GM23248 (cell line): ENCODE results near the gene SLC38A11. TPM values are rescaled to one million over a fixed set of nuclear protein-coding genes. Genes with fewer than 3 reads are reported as not detected.

ENCODE experiments used
- DNase-seq: peaks from one replicate; pipeline ENCODE4 v3.0.0-alpha.2; 2015
- H2AFZ ChIP-seq: fragments of 200-600 bp; sonication (generic); 2 replicates; pipeline ENCODE4 v1.6.1; 2016; ENCODE audit warnings: antibody characterized with exemption
- H3F3A ChIP-seq: fragments of 200-600 bp; sonication (generic); 2 replicates; pipeline ENCODE4 v1.6.1; 2016; ENCODE audit warnings: mild to moderate bottlenecking, antibody characterized with exemption, mixed run types; ENCODE audit not compliant: insufficient read depth
- H3K27ac ChIP-seq: fragments of 200-600 bp; sonication (generic); 2 replicates; pipeline ENCODE4 v1.5.1; 2016; ENCODE audit warnings: mild to moderate bottlenecking
- H3K27me3 ChIP-seq: fragments of 200-600 bp; sonication (generic); replicated peaks from 2 replicates; pipeline ENCODE4 v1.6.1; 2016; ENCODE audit warnings: mild to moderate bottlenecking; ENCODE audit not compliant: insufficient read depth
- H3K36me3 ChIP-seq: fragments of 200-600 bp; sonication (generic); 2 replicates; pipeline ENCODE4 v1.6.1; 2016; ENCODE audit warnings: low read depth, mild to moderate bottlenecking
- H3K4me1 ChIP-seq: fragments of 200-600 bp; sonication (generic); 2 replicates; pipeline ENCODE4 v1.6.1; 2016; ENCODE audit warnings: mild to moderate bottlenecking; ENCODE audit not compliant: insufficient read depth
- H3K4me2 ChIP-seq: fragments of 200-600 bp; sonication (generic); one replicate; pipeline ENCODE4 v1.6.1; 2016; ENCODE audit warnings: mild to moderate bottlenecking; ENCODE audit not compliant: unreplicated experiment
- H3K4me3 ChIP-seq: fragments of 200-600 bp; sonication (generic); 2 replicates; pipeline ENCODE4 v1.5.1; 2016; ENCODE audit warnings: mild to moderate bottlenecking
- H3K79me2 ChIP-seq: fragments of 200-600 bp; sonication (generic); 2 replicates; pipeline ENCODE4 v1.6.1; 2016; ENCODE audit warnings: mild to moderate bottlenecking; ENCODE audit not compliant: insufficient read depth
- H3K9ac ChIP-seq: fragments of 200-600 bp; sonication (generic); 2 replicates; pipeline ENCODE4 v1.6.1; 2016; ENCODE audit warnings: mild to moderate bottlenecking
- H3K9me2 ChIP-seq: fragments of 200-600 bp; sonication (generic); 2 replicates; pipeline ENCODE4 v1.6.1; 2016; ENCODE audit warnings: mixed run types, mild to moderate bottlenecking, moderate library complexity; ENCODE audit not compliant: insufficient read depth
- H3K9me3 ChIP-seq: fragments of 200-600 bp; sonication (generic); one replicate; pipeline ENCODE4 v1.6.1; 2017; ENCODE audit warnings: low read depth
- H4K20me1 ChIP-seq: fragments of 200-600 bp; sonication (generic); 2 replicates; pipeline ENCODE4 v1.6.0; 2016; ENCODE audit not compliant: insufficient read depth
- EZH2 ChIP-seq: fragments of 200-600 bp; sonication (generic); IDR thresholded peaks from 2 replicates; pipeline ENCODE4 v1.6.1; 2018; ENCODE audit warnings: antibody characterized with exemption, mild to moderate bottlenecking; ENCODE audit not compliant: insufficient read depth, poor library complexity, severe bottlenecking
- EZH2phosphoT487 ChIP-seq: fragments of 200-600 bp; sonication (generic); IDR thresholded peaks from 2 replicates; pipeline ENCODE4 v1.6.1; 2018; ENCODE audit warnings: antibody characterized with exemption, moderate library complexity, mild to moderate bottlenecking, low read depth; ENCODE audit not compliant: insufficient read depth
- WGBS, 2 experiments: methylation state at CpG; one replicate each; pipeline ENCODE4 v1.1.6; 2015 to 2017; ENCODE audit warnings: low lambda C conversion rate in 2 of 2, low coverage in 1 of 2; ENCODE audit errors: missing lambda C conversion rate in 2 of 2; 5-methylcytosine and 5-hydroxymethylcytosine counted together
- in situ Hi-C: fragments of 300-500 bp; cut with MboI; formaldehyde crosslinking; loops from 2 replicates; pipeline ENCODE4 v1.15.0; 2020
- polyA plus RNA-seq: library from polyadenylated mRNA; unstranded; fragments of >200 nt; fragmentation: Nextera tagmentation; extraction: Ambion mirVana; gene quantifications from 2 replicates; pipeline ENCODE4 v1.2.1, GENCODE V29; 2016
- total RNA-seq: library from RNA; depleted of rRNA; stranded (reverse); fragments of >200 nt; shearing (Covaris generic); gene quantifications from 2 replicates; pipeline ENCODE4 v1.2.3, GENCODE V29; 2014

The SLC38A11 gene
- total and polyA plus RNA-seq, 2 experiments from 2014 or later = not detected

DNA sequence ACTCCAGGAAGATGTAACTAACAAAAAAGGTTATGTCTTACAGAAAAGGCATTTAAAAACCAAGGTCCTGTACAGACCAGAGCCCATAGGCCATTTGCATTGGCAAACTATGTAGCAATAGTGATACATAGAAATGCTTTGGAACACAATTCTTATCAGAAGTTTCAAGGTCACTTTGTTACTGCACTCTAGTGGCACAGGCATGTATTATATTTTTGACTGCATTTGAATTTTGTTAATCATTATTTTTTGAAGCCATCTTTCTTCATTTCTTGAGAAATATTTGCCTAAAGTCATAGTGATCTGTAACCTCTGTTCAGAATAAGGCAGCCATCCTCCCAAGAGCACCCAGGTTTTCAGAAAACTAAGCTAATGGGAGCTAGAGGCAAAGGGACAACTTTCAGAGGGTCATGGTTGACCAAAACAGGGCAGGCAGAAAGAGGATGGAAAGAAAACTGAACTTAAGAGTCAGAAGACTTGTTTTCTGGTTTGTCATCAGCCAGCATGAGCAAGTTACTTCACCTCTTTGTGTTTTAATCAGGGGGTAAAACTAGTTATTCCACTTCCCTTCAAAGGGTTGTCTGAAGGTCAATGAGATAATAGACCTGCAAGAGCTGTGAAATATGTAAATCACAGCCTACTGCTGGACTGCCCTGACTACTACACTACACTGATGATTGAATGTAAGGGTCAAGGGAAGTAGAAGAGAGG is 41.5 kb downstream of the SLC38A11 start:
- H3K79me2 ChIP-seq = no peaks in the 10 kb centered on the region
- no peaks in the 10 kb centered on the region for H3K36me3 ChIP-seq
- no peaks in the 10 kb centered on the region for H4K20me1 ChIP-seq
- TF ChIP-seq EZH2 (no peak), EZH2phosphoT487 (no peak)
- H3K27ac ChIP-seq = no peak overlapping the region
- H3K9ac ChIP-seq = no peak overlapping the region
- in situ Hi-C loops = loop anchor here (25.0 kb wide), 1 partner anchor 176 kb away; no protein-coding TSS in a partner anchor
- H3K9me3 ChIP-seq = no peaks in the 10 kb centered on the region
- no peak overlapping the region for H3K4me2 ChIP-seq
- no peaks in the 10 kb centered on the region for H3K9me2 ChIP-seq
- H3K4me3 ChIP-seq = no peak overlapping the region
- peak; percentile 56 for DNase-seq
- H2AFZ ChIP-seq = peak overlapping the region; percentile 76
- H3F3A ChIP-seq = peaks cover 7% of the 10 kb centered on the region; the same call in 1 of the 2 replicates
- H3K4me1 ChIP-seq = 0 out of 2 replicates have a peak, but pooled peaks cover 7% of the 10 kb centered on the region
- no peaks in the 10 kb centered on the region for H3K27me3 ChIP-seq

DNA sequence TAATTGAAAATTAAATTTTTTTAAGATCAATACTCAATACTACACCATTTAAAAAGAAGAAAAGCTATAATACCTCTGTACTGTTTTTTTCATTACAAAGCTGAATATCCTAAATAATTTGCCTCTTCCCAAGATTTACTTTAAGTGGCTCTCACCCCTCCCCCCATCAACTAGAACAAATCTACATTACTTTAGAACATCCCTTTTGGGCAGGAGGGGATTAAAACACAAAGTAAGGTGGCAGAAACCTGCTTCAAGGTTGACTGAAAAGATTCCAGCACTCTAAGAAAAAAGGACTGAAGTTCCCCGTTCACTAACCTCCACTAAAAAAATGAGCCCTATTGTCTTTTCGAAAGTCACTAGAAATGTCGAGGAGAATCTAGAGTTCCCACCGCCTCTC is 42.3 kb downstream of the SLC38A11 start:
- DNase-seq = no peak
- Histone ChIP-seq H3F3A (peaks cover 7% of the 10 kb centered on the region; the same call in 1 of the 2 replicates), H3K9me3 (no peaks in the 10 kb centered on the region), H3K4me1 (0 out of 2 replicates have a peak, but pooled peaks cover 7% of the 10 kb centered on the region), H3K27ac (no peak overlapping the region), H3K36me3 (no peaks in the 10 kb centered on the region), H4K20me1 (no peaks in the 10 kb centered on the region), H3K4me2 (no peak overlapping the region), H3K27me3 (no peaks in the 10 kb centered on the region), H3K4me3 (no peak overlapping the region), H3K9ac (no peak overlapping the region), H3K9me2 (no peaks in the 10 kb centered on the region), H3K79me2 (no peaks in the 10 kb centered on the region), H2AFZ (no peak overlapping the region)
- TF ChIP-seq EZH2phosphoT487 = no peak
- TF ChIP-seq EZH2 = no peak
- WGBS, 2 experiments = 97% methylated on average over 4 of the region's 4 CpGs
- in situ Hi-C loops = loop anchor here (25.0 kb wide), 1 partner anchor 176 kb away; no protein-coding TSS in a partner anchor

DNA sequence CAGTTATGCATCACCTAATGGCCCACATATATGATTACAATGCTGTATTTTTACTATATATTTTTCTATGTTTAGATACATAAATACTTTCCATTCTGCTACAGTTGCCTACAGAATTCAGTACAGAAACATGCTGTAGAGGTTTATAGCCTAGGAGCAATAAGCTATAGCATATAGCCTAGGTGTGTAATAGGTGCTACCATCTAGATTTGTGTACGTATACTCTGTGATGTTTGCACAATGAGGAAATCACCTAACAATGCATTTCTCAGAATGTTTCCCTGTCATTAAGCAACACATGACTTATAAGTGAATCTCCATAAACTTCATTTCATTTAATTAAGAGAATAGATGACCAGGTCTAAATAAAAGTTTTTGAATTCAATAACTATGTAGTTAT is 43.5 kb downstream of the SLC38A11 start:
- no peaks in the 10 kb centered on the region for H3K9me2 ChIP-seq
- H3K4me3 ChIP-seq = no peak overlapping the region
- 92 to 100% methylated on average over 1 of the region's 1 CpG for WGBS, 2 experiments
- H3F3A ChIP-seq = peaks cover 7% of the 10 kb centered on the region; the same call in 1 of the 2 replicates
- TF ChIP-seq EZH2 = no peak
- TF ChIP-seq EZH2phosphoT487 = no peak
- H3K4me2 ChIP-seq = no peak overlapping the region
- no peaks in the 10 kb centered on the region for H3K79me2 ChIP-seq
- no peaks in the 10 kb centered on the region for H3K36me3 ChIP-seq
- in situ Hi-C loops = loop anchor here (25.0 kb wide), 1 partner anchor 175 kb away; no protein-coding TSS in a partner anchor
- no peak overlapping the region for H3K27ac ChIP-seq
- DNase-seq = no peak
- no peak overlapping the region for H3K9ac ChIP-seq
- no peaks in the 10 kb centered on the region for H4K20me1 ChIP-seq
- H3K27me3 ChIP-seq = no peaks in the 10 kb centered on the region
- 0 out of 2 replicates have a peak, but pooled peaks cover 7% of the 10 kb centered on the region for H3K4me1 ChIP-seq
- no peak overlapping the region for H2AFZ ChIP-seq
- H3K9me3 ChIP-seq = no peaks in the 10 kb centered on the region

DNA sequence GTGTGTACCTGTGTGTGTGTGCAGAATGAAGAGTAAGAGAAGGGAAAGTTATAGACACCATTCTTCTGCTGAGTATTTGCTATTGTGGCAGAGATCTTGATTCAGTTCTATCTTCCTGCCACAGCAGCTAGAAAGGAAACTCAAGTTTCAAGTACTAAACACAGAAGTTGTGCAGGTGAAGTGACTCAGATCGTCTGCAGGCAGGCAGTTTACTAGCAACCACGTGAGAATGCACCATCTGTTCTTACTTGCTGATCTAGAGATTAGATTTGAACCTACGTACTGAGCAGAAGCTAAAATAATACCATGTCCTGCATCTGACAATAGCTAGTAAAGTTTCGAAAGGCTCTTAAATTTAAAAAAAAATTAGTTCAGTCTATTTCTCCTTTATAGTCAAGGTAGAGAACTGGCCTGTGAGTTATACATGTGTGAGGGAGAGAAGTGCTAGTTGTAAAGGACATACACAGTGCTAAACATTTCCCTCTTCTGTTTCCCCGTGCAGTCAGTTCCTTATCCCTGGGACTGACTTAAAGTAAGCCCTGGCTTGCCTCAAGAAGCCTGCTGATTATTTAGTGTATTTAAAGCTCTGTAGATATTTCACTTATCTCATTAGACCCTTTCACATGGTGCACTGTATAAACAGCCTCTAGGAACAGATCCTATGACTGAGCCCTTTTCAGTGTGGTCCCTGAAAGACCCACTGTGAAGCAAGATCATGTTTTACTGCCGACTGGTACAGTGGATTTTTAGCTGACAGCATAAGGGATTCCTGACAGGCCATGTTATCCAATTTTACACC is 45.0 kb downstream of the SLC38A11 start:
- no peak overlapping the region for H3K4me2 ChIP-seq
- H3K9me3 ChIP-seq = no peaks in the 10 kb centered on the region
- no peak for DNase-seq
- no peaks in the 10 kb centered on the region for H3K36me3 ChIP-seq
- no peaks in the 10 kb centered on the region for H3K79me2 ChIP-seq
- peaks cover 7% of the 10 kb centered on the region; the same call in 1 of the 2 replicates for H3F3A ChIP-seq
- 82 to 87% methylated on average over 6 of the region's 6 CpGs for WGBS, 2 experiments
- H3K27me3 ChIP-seq = no peaks in the 10 kb centered on the region
- no peak overlapping the region for H3K4me3 ChIP-seq
- in situ Hi-C loops = loop anchor here (25.0 kb wide), 1 partner anchor 173 kb away; no protein-coding TSS in a partner anchor
- H3K27ac ChIP-seq = no peak overlapping the region
- H4K20me1 ChIP-seq = no peaks in the 10 kb centered on the region
- H2AFZ ChIP-seq = no peak overlapping the region
- H3K9ac ChIP-seq = no peak overlapping the region
- no peak for TF ChIP-seq EZH2phosphoT487
- no peak for TF ChIP-seq EZH2
- H3K9me2 ChIP-seq = no peaks in the 10 kb centered on the region
- peaks cover 11% of the 10 kb centered on the region; the same call in 1 of the 2 replicates for H3K4me1 ChIP-seq
